HG03108 (cell line): ENCODE results near the gene C19orf67.

Experiments used
- ATAC-seq: cut with Tn5 transposase; IDR thresholded peaks from one replicate; pipeline ENCODE4 v1.9.1; 2021; ENCODE audit warnings: moderate library complexity; ENCODE audit not compliant: unreplicated experiment

The C19orf67 gene

GRCh38 chr19:14086098-14086497 is 515 bp upstream of the C19orf67 start:
- ATAC-seq, result no peak

- ATAC-seq, result no peak
Measured at GRCh38 chr19:14082675-14082960, 3.0 kb downstream of the C19orf67 start.

GRCh38 chr19:14081797-14082674 is 3.5 kb downstream of the C19orf67 start:
- no peak for ATAC-seq

- peak; percentile 81 for ATAC-seq
Measured at GRCh38 chr19:14080887-14081796, 4.4 kb downstream of the C19orf67 start.

- no peak for ATAC-seq
Measured at GRCh38 chr19:14078411-14078810, 7.2 kb downstream of the C19orf67 start.

- ATAC-seq, result no peak
Measured at GRCh38 chr19:14073925-14074838, 11.4 kb downstream of the C19orf67 start.

- peak; percentile 53 for ATAC-seq
Measured at GRCh38 chr19:14073261-14073924, 12.2 kb downstream of the C19orf67 start.

GRCh38 chr19:14072535-14073260 is 12.9 kb downstream of the C19orf67 start, which contains the start of gene MISP3:
Gene MISP3, plus strand, starts transcription at chr19:14072786. Its CDS starts 524 bp downstream, at chr19:14073310.
- ATAC-seq, result no peak

- no peak for ATAC-seq
Measured at GRCh38 chr19:14070268-14071050, 15.1 kb downstream of the C19orf67 start.

- ATAC-seq, result no peak
Measured at GRCh38 chr19:14066134-14066533, 19.4 kb downstream of the C19orf67 start.

- ATAC-seq, result no peak
Measured at GRCh38 chr19:14063105-14063504, 22.5 kb downstream of the C19orf67 start.

- no peak for ATAC-seq
Measured at GRCh38 chr19:14062558-14062855, 23.1 kb downstream of the C19orf67 start.

GRCh38 chr19:14061751-14062557 is 23.6 kb downstream of the C19orf67 start, which contains the start of gene PALM3:
Gene PALM3, minus strand, starts transcription at chr19:14062076. Its CDS starts 96 bp downstream, at chr19:14061980.
- ATAC-seq, result no peak

- no peak for ATAC-seq
Measured at GRCh38 chr19:14061081-14061749, 24.4 kb downstream of the C19orf67 start.

GRCh38 chr19:14059652-14060155 is 25.9 kb downstream of the C19orf67 start:
- ATAC-seq, result no peak

GRCh38 chr19:14059093-14059480 is 26.5 kb downstream of the C19orf67 start:
- no peak for ATAC-seq
